ENCODE data around the gene ENPP1.

- TF ChIP-seq POLR2A (IDR thresholded peaks at IDR 0.05; ENCODE audit: low read depth, low read length): no peak
- no peak for TF ChIP-seq POLR2AphosphoS5 (IDR thresholded peaks at IDR 0.05; ENCODE audit: low read depth, low read length)
- no peak for TF ChIP-seq TAF1 (IDR thresholded peaks at IDR 0.05; ENCODE audit: low read depth, low read length)
These were observed 30.2 kb downstream of the ENPP1 start for GRCh38 chr6:131838051-131838450.
